DMS79 treated with DMSO at 0.1 percent for 48 hours (cell line): ENCODE data around the gene PIAS4.

Experiments used
- DNase-seq: peaks from one replicate; lab custom pipeline; 2025; lab: John Stamatoyannopoulos, UW

Gene PIAS4

GRCh38 chr19:3977242-3978143 is 30.0 kb upstream of the PIAS4 start:
- DNase-seq = no peak

GRCh38 chr19:3978145-3978544 is 29.4 kb upstream of the PIAS4 start:
- DNase-seq = no peak

- DNase-seq = no peak
Observed at GRCh38 chr19:3979289-3979673, 28.3 kb upstream of the PIAS4 start.

- no peak for DNase-seq
Observed at GRCh38 chr19:3979674-3980352, 27.7 kb upstream of the PIAS4 start.

- DNase-seq = no peak
Observed at GRCh38 chr19:3980353-3981251, 26.9 kb upstream of the PIAS4 start.

- DNase-seq = no peak
Observed at GRCh38 chr19:3981373-3981735, 26.2 kb upstream of the PIAS4 start.

- DNase-seq = no peak
Observed at GRCh38 chr19:3981736-3982681, 25.5 kb upstream of the PIAS4 start.

- no peak for DNase-seq
Observed at GRCh38 chr19:3982701-3983541, 24.6 kb upstream of the PIAS4 start.

GRCh38 chr19:3983542-3983914 is 24.0 kb upstream of the PIAS4 start:
- no peak for DNase-seq

GRCh38 chr19:3983936-3984583 is 23.5 kb upstream of the PIAS4 start:
- no peak for DNase-seq

GRCh38 chr19:3984584-3984907 is 23.0 kb upstream of the PIAS4 start:
- DNase-seq = no peak

- peak; percentile 87 for DNase-seq
Observed at GRCh38 chr19:3984908-3985642, 22.5 kb upstream of the PIAS4 start, which contains the start of gene EEF2. Gene EEF2 (minus strand): TSS chr19:3985463. CDS start chr19:3985380, 83 bp downstream.

GRCh38 chr19:3985643-3986259 is 21.8 kb upstream of the PIAS4 start:
- no peak for DNase-seq

GRCh38 chr19:3986260-3987041 is 21.1 kb upstream of the PIAS4 start:
- peak; percentile 88 for DNase-seq

GRCh38 chr19:3987619-3988371 is 19.7 kb upstream of the PIAS4 start:
- DNase-seq = peak; percentile 88

- no peak for DNase-seq
Observed at GRCh38 chr19:3990815-3991117, 16.8 kb upstream of the PIAS4 start.

GRCh38 chr19:3995607-3996006 is 11.9 kb upstream of the PIAS4 start:
- no peak for DNase-seq
